Gastroesophageal sphincter (tissue), 4 donors: ENCODE data around the gene MYO9B. TPM values are rescaled to one million over a fixed set of nuclear protein-coding genes. Genes with fewer than 3 reads are reported as not detected.
"Not testable (repeated sequence)": the region's sequence is repeated elsewhere in the genome, so short reads cannot be mapped to it uniquely, and the experiment has no call there.

Experiments used
- ATAC-seq: fragments of 150-250 bp; one replicate; pipeline ENCODE4 v1.9.1; 2016; ENCODE audit warnings: mild to moderate bottlenecking, moderate library complexity
- H3K27ac ChIP-seq, 4 donors: fragments of 200-600 bp; sonication (generic) in 3 of 4; 1 replicate in 3 of 4; 2 replicates in 1 of 4; pipeline ENCODE4 v1.5.1; 2016 to 2019
- H3K27me3 ChIP-seq: fragments of 200-600 bp; sonication (generic); one replicate; pipeline ENCODE4 v1.5.1; 2019
- H3K36me3 ChIP-seq, 2 donors: fragments of 200-600 bp; sonication (generic); one replicate each; pipeline ENCODE4 v1.5.1; 2019; ENCODE audit warnings: control low read depth in 1 of 2
- H3K4me1 ChIP-seq, 3 donors: fragments of 200-600 bp; sonication (generic); 1 replicate in 2 of 3; 2 replicates in 1 of 3; pipeline ENCODE4 v1.5.1; 2016 to 2019; ENCODE audit warnings: control low read depth in 2 of 3
- H3K4me3 ChIP-seq, 2 donors: fragments of 200-600 bp; sonication (generic); one replicate each; pipeline ENCODE4 v1.5.1; 2019; ENCODE audit warnings: mild to moderate bottlenecking in 1 of 2, moderate library complexity in 1 of 2
- H3K9me3 ChIP-seq, 3 donors: fragments of 200-600 bp; sonication (generic); one replicate each; pipeline ENCODE4 v1.5.1; 2017 to 2019; ENCODE audit warnings: control low read depth in 2 of 3
- EP300 ChIP-seq: sonication (generic); formaldehyde crosslinking; IDR thresholded peaks from one replicate; pipeline ENCODE4 v1.6.1; 2017; ENCODE audit warnings: antibody characterized with exemption, mild to moderate bottlenecking
- POLR2A ChIP-seq, 2 donors: fragments of 450-650 bp; IDR thresholded peaks; one replicate each; pipeline ENCODE4 v1.6.1; 2017; ENCODE audit warnings: antibody characterized with exemption in 2 of 2, mild to moderate bottlenecking in 2 of 2, moderate library complexity in 1 of 2
- POLR2AphosphoS5 ChIP-seq: sonication (generic); formaldehyde crosslinking; IDR thresholded peaks from one replicate; pipeline ENCODE4 v1.6.1; 2017; ENCODE audit warnings: antibody characterized with exemption
- WGBS, 2 donors: methylation state at CpG; one replicate each; pipeline ENCODE4 v1.1.5; 2018; ENCODE audit warnings: low coverage in 1 of 2; 5-methylcytosine and 5-hydroxymethylcytosine counted together
- total RNA-seq, 4 donors: library from RNA; depleted of rRNA; stranded (reverse); fragments of >200 nt; gene quantifications; one replicate each; pipeline ENCODE4 v1.1.0, GENCODE V29; 2016
- TF ChIP-seq, protein P1 (sequence below), 4 experiments: fragments of 200-600 bp in 2 of 4; fragments of 450-650 bp in 2 of 4; sonication (generic) in 1 of 4; IDR thresholded peaks; one replicate each; pipeline ENCODE4 v1.5.1; 2017 to 2019; ENCODE audit warnings: antibody characterized with exemption in 4 of 4, mild to moderate bottlenecking in 2 of 4, moderate library complexity in 2 of 4

MYO9B gene
- total RNA-seq, 4 donors from 2014 or later: 38.1 to 77.7 (median 66.2) TPM

DNA sequence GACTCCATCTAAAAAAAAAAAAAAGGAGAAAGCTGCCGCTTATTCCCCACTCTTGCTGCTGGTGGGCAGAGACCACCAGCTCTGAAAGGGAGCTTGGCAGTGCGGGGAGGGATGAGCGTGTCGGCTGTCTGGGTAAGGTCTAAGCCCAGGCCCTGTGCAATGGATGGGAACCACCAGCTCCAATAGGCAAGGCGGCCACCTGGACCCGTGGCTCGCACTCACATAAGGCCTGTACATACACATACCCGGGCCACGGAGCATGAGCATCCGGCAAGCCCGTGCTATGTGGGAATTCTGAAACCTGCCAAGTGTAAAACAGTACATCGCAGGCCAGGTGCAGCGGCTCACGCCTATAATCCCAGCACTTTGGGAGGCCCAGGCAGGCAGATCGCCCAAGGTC is 83.0 kb downstream of the MYO9B start:
- ATAC-seq: no peak
- no peak for TF ChIP-seq EP300
- TF ChIP-seq POLR2A (IDR thresholded peaks at IDR 0.05): no peak
- TF ChIP-seq POLR2AphosphoS5: no peak
- TF ChIP-seq, protein P1, sequence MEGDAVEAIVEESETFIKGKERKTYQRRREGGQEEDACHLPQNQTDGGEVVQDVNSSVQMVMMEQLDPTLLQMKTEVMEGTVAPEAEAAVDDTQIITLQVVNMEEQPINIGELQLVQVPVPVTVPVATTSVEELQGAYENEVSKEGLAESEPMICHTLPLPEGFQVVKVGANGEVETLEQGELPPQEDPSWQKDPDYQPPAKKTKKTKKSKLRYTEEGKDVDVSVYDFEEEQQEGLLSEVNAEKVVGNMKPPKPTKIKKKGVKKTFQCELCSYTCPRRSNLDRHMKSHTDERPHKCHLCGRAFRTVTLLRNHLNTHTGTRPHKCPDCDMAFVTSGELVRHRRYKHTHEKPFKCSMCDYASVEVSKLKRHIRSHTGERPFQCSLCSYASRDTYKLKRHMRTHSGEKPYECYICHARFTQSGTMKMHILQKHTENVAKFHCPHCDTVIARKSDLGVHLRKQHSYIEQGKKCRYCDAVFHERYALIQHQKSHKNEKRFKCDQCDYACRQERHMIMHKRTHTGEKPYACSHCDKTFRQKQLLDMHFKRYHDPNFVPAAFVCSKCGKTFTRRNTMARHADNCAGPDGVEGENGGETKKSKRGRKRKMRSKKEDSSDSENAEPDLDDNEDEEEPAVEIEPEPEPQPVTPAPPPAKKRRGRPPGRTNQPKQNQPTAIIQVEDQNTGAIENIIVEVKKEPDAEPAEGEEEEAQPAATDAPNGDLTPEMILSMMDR (IDR thresholded peaks at IDR 0.05): no peak
- no peaks in the 10 kb centered on the region for H3K4me1 ChIP-seq
- peaks cover 0 to 99% of the 10 kb centered on the region in 2 donors for H3K36me3 ChIP-seq
- no peak overlapping the region for H3K27ac ChIP-seq
- H3K27me3 ChIP-seq: no peaks in the 10 kb centered on the region
- WGBS, 2 donors: 94 to 100% methylated on average over 4 to 8 of the region's 15 CpGs
- no peak overlapping the region for H3K4me3 ChIP-seq
- H3K9me3 ChIP-seq: peaks cover 0 to 3% (median 0%) of the 10 kb centered on the region in 3 donors

- Histone ChIP-seq H3K27ac (no peak overlapping the region), H3K27me3 (no peaks in the 10 kb centered on the region), H3K9me3 (peaks cover 0 to 6% (median 0%) of the 10 kb centered on the region in 3 donors), H3K4me3 (no peak overlapping the region), H3K36me3 (peaks cover 0 to 99% of the 10 kb centered on the region in 2 donors), H3K4me1 (no peaks in the 10 kb centered on the region)
- 70% methylated on average over 2 to 7 of the region's 9 CpGs for WGBS, 2 donors
- ATAC-seq: no peak
- TF ChIP-seq POLR2A (IDR thresholded peaks at IDR 0.05) (no peak), POLR2AphosphoS5 (no peak), EP300 (no peak)
These were observed 84.2 kb downstream of the MYO9B start for GRCh38 chr19:17159466-17160393.

DNA sequence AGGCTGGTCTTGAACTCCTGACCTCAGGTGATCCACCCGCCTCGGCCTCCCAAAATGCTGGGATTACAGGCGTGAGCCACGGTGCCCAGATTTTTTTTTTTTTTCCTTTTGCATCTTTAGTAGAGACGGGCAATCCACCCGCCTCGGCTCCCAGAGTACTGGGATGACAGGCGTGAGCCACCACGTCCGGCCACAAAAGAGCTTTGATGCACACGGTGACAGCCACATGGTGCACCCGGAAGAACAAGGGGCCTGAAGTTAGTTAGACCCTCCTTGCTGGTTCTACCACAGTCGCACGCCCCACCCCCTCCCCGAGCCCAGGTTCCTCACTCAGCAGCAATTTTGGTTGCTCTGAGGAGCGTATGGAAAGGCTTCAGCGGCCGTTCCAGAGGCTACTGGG is 85.3 kb downstream of the MYO9B start:
- Histone ChIP-seq H3K27me3 (no peaks in the 10 kb centered on the region), H3K4me1 (no peaks in the 10 kb centered on the region), H3K27ac (no peak overlapping the region), H3K4me3 (no peak overlapping the region), H3K9me3 (peaks cover 0 to 6% (median 0%) of the 10 kb centered on the region in 3 donors), H3K36me3 (peaks cover 0 to 99% of the 10 kb centered on the region in 2 donors)
- WGBS, 2 donors: 70% methylated on average over 3 of the region's 18 CpGs; no CpG with 5 or more reads in 1 of the 2 donors
- TF ChIP-seq POLR2AphosphoS5: no peak
- no peak for ATAC-seq

- 74 to 100% methylated on average over 3 to 4 of the region's 14 CpGs for WGBS, 2 donors
- not testable (repeated sequence) for H3K4me1 ChIP-seq, ATAC-seq, H3K9me3 ChIP-seq, H3K27me3 ChIP-seq, H3K4me3 ChIP-seq, H3K27ac ChIP-seq
- peaks cover 0 to 99% of the 10 kb centered on the region in 2 donors for H3K36me3 ChIP-seq
These were observed 86.6 kb downstream of the MYO9B start for GRCh38 chr19:17162131-17162530.

GRCh38 chr19:17162580-17162979 is 87.0 kb downstream of the MYO9B start:
- no peak for TF ChIP-seq EP300
- no peak for TF ChIP-seq POLR2A (IDR thresholded peaks at IDR 0.05)
- TF ChIP-seq POLR2AphosphoS5: no peak
- TF ChIP-seq, protein P1 (IDR thresholded peaks at IDR 0.05): no peak
- Histone ChIP-seq H3K36me3 (peaks cover 0 to 99% of the 10 kb centered on the region in 2 donors), H3K27ac (no peak overlapping the region), H3K27me3 (no peaks in the 10 kb centered on the region), H3K4me3 (no peak overlapping the region), H3K9me3 (peaks cover 0 to 6% (median 0%) of the 10 kb centered on the region in 3 donors), H3K4me1 (no peaks in the 10 kb centered on the region)
- ATAC-seq: no peak
- 90 to 91% methylated on average over 4 to 5 of the region's 6 CpGs for WGBS, 2 donors

- WGBS, 2 donors: 97 to 100% methylated on average over 1 to 4 of the region's 4 CpGs
- TF ChIP-seq EP300 (no peak), POLR2AphosphoS5 (no peak), POLR2A (IDR thresholded peaks at IDR 0.05) (no peak)
- TF ChIP-seq, protein P1 (IDR thresholded peaks at IDR 0.05): no peak
- H3K4me1 ChIP-seq: no peaks in the 10 kb centered on the region
- H3K4me3 ChIP-seq: no peak overlapping the region
- no peak for ATAC-seq
- H3K27ac ChIP-seq: no peak overlapping the region
- H3K9me3 ChIP-seq: peaks cover 0 to 6% (median 0%) of the 10 kb centered on the region in 3 donors
- no peaks in the 10 kb centered on the region for H3K27me3 ChIP-seq
- peaks cover 0 to 99% of the 10 kb centered on the region in 2 donors for H3K36me3 ChIP-seq
These were observed 88.1 kb downstream of the MYO9B start for GRCh38 chr19:17163652-17164051.
